K562 (cell line): ENCODE data around the gene SETD5. TPM values are rescaled to one million over a fixed set of nuclear protein-coding genes. Genes with fewer than 3 reads are reported as not detected.
A peak's percentile ranks its signal among the peaks of the same experiment; 100 is the strongest.

Experiments used
- ATAC-seq: fragments of 200-7000 bp; cut with Tn5 transposase; 3 replicates; pipeline ENCODE4 v1.9.1; 2020; ENCODE audit warnings: moderate library complexity
- BruUV-seq: library from RNA; stranded (reverse); fragments of 400-500 nt; replicated peaks from 2 replicates; lab custom pipeline; 2021; lab: Mats Ljungman, UMichigan
- CTCF ChIA-PET: fragments of 300-600 bp; formaldehyde crosslinking; extraction: SDS; loops from one replicate; lab custom pipeline; 2021; ENCODE audit warnings: low intra/inter-chr PET ratio; lab: Yijun Ruan, JAX
- POLR2A ChIA-PET: fragments of 300-600, 350-650 bp; sonication (Branson Sonifier 250); formaldehyde crosslinking; extraction: SDS; loops from one replicate; lab custom pipeline; 2021; ENCODE audit warnings: antibody characterized with exemption, inconsistent platforms; lab: Yijun Ruan, JAX
- DNase-seq, 4 experiments: peaks; one replicate each; pipeline versions ENCODE4 v3.0.0 to v3.0.0-alpha.2; 2011 to 2018; ENCODE audit warnings: low spot score in 3 of 4, mixed read lengths in 3 of 4; ENCODE audit errors: extremely low read depth in 1 of 4
- FAIRE-seq: peaks from 2 replicates; lab custom pipeline; 2011; peaks lifted over from hg19 to GRCh38; lab: Jason Lieb, UNC
- H2AFZ ChIP-seq: 2 replicates; pipeline ENCODE4 v1.6.0; 2011; ENCODE audit warnings: low read depth, low read length, control low read depth, inconsistent platforms
- H3K27ac ChIP-seq: fragments of 200-600 bp; 3 replicates; pipeline ENCODE4 v1.8.0; 2011; ENCODE audit warnings: low read depth, mild to moderate bottlenecking, control low read depth, inconsistent platforms, low read length, moderate library complexity, mixed read lengths; ENCODE audit errors: extremely low read depth
- H3K27me3 ChIP-seq, 2 experiments: fragments of 300-600 bp in 1 of 2; 2 replicates in 1 of 2; 3 replicates in 1 of 2; pipeline versions ENCODE4 v1.6.0 to v1.8.0; 2011; ENCODE audit warnings: inconsistent platforms in 2 of 2, low read length in 2 of 2, mild to moderate bottlenecking in 1 of 2, mixed read lengths in 1 of 2, moderate library complexity in 1 of 2; ENCODE audit not compliant: control insufficient read depth in 2 of 2, insufficient read depth in 2 of 2
- H3K36me3 ChIP-seq: fragments of 300-600 bp; 3 replicates; pipeline ENCODE4 v1.8.0; 2011; ENCODE audit warnings: mild to moderate bottlenecking, low read length, inconsistent platforms; ENCODE audit not compliant: control insufficient read depth, insufficient read depth
- H3K4me1 ChIP-seq, 2 experiments: fragments of 200-600 bp in 1 of 2; replicated peaks in 1 of 2; 2 replicates in 1 of 2; 3 replicates in 1 of 2; pipeline versions ENCODE4 v1.5.1 to v1.8.0; 2011; ENCODE audit warnings: inconsistent platforms in 2 of 2, low read length in 2 of 2, mild to moderate bottlenecking in 1 of 2, mixed read lengths in 1 of 2, moderate library complexity in 1 of 2; ENCODE audit not compliant: control insufficient read depth in 2 of 2, insufficient read depth in 2 of 2
- H3K4me2 ChIP-seq: 2 replicates; pipeline ENCODE4 v1.6.1; 2011; ENCODE audit warnings: low read length, control low read depth, inconsistent platforms, mixed read lengths; ENCODE audit not compliant: insufficient read depth
- H3K4me3 ChIP-seq: fragments of 200-600 bp; sonication (generic), shearing (Covaris generic); 2 replicates; pipeline ENCODE4 v1.5.1; 2016; ENCODE audit warnings: control low read depth, inconsistent platforms
- H3K79me2 ChIP-seq: fragments of 200-600 bp; 3 replicates; pipeline ENCODE4 v1.8.0; 2011; ENCODE audit warnings: low read length, inconsistent platforms; ENCODE audit not compliant: control insufficient read depth, insufficient read depth
- H3K9ac ChIP-seq, 2 experiments: 2 replicates each; pipeline versions ENCODE4 v1.6.0 to v1.6.1; 2011; ENCODE audit warnings: low read depth in 2 of 2, low read length in 2 of 2, control low read depth in 1 of 2, inconsistent platforms in 1 of 2, mild to moderate bottlenecking in 1 of 2, mixed read lengths in 1 of 2; ENCODE audit not compliant: insufficient read depth in 1 of 2
- H3K9me1 ChIP-seq: one replicate; pipeline ENCODE4 v1.6.0; 2011; ENCODE audit warnings: inconsistent platforms, mild to moderate bottlenecking, low read length, moderate library complexity; ENCODE audit not compliant: control insufficient read depth, insufficient read depth
- H3K9me3 ChIP-seq: replicated peaks from 2 replicates; pipeline ENCODE4 v1.5.1; 2011; ENCODE audit warnings: low read depth, low read length, inconsistent platforms; ENCODE audit not compliant: control insufficient read depth, insufficient read depth
- H4K20me1 ChIP-seq: replicated peaks from 2 replicates; pipeline ENCODE4 v1.6.1; 2011; ENCODE audit warnings: low read length, inconsistent platforms, mixed read lengths; ENCODE audit not compliant: control insufficient read depth, insufficient read depth
- ARID2 ChIP-seq: fragments of 450-650 bp; IDR thresholded peaks from 2 replicates; pipeline ENCODE4 v1.6.1; 2017; ENCODE audit warnings: antibody characterized with exemption, mild to moderate bottlenecking
- ATF3 ChIP-seq, 2 experiments: fragments of 450-650 bp in 1 of 2; sonication (generic) in 1 of 2; formaldehyde crosslinking in 1 of 2; IDR thresholded peaks in 1 of 2; conservative IDR thresholded peaks in 1 of 2; 2 replicates each; pipeline versions ENCODE4 v1.6.1 to v1.8.1; 2016 to 2023; ENCODE audit warnings: mild to moderate bottlenecking in 2 of 2, moderate library complexity in 2 of 2, inconsistent platforms in 1 of 2, missing genetic modification reagents in 1 of 2
- CTCF ChIP-seq, 3 experiments: IDR thresholded peaks in 2 of 3; conservative IDR thresholded peaks in 1 of 3; 2 replicates each; pipeline ENCODE4 v1.5.1; 2011 to 2012; ENCODE audit warnings: low read length in 3 of 3, mild to moderate bottlenecking in 3 of 3, control low read depth in 2 of 3, improper control_type of control experiment in 1 of 3, inconsistent platforms in 1 of 3, low read depth in 1 of 3, mixed read lengths in 1 of 3, moderate library complexity in 1 of 3; ENCODE audit not compliant: insufficient read depth in 2 of 3
- REST ChIP-seq, 2 experiments: fragments of 450-650 bp; formaldehyde crosslinking in 1 of 2; IDR thresholded peaks; 2 replicates each; pipeline versions ENCODE4 v1.4.0 to v1.6.1; 2014 to 2020; ENCODE audit warnings: mild to moderate bottlenecking in 2 of 2, borderline replicate concordance in 1 of 2, low read depth in 1 of 2
- ZNF347 ChIP-seq: fragments of 450-650 bp; formaldehyde crosslinking; IDR thresholded peaks from 2 replicates; pipeline ENCODE4 v1.4.0; 2020; ENCODE audit warnings: low read depth, mild to moderate bottlenecking, moderate library complexity
- ZNF512 ChIP-seq: IDR thresholded peaks from 2 replicates; pipeline ENCODE4 v1.6.1; 2016; ENCODE audit warnings: missing genetic modification characterization, missing compliant biosample characterization
- WGBS: fragments of 100-300 bp; shearing (Covaris generic); methylation state at CpG from one replicate; pipeline ENCODE4 v1.1.6; 2016; ENCODE audit warnings: low coverage, mixed read lengths; ENCODE audit not compliant: insufficient coverage; ENCODE audit errors: missing lambda C conversion rate; 5-methylcytosine and 5-hydroxymethylcytosine counted together
- in situ Hi-C: fragments of 300-500 bp; cut with MboI; formaldehyde crosslinking; loops from 4 replicates; pipeline ENCODE4 v1.15.0; 2018; ENCODE audit warnings: inconsistent platforms, mixed read lengths
- intact Hi-C: fragments of 100-400 bp; cut with micrococcal nuclease; formaldehyde crosslinking; loops from 2 replicates; pipeline ENCODE4 v1.14.2; 2022
- polyA plus RNA-seq, 8 experiments: library from polyadenylated mRNA; depleted of rRNA in 4 of 8; stranded (reverse) in 5 of 8; unstranded in 3 of 8; fragments of >200 nt; fragmentation: Nextera tagmentation in 2 of 8; fragmentation: Illumina TruSeq in 1 of 8; extraction: Ambion mirVana in 2 of 8; extraction: Trizol in 1 of 8; gene quantifications; 2 replicates each; pipeline versions ENCODE4 v1.2.1 to v1.2.3, GENCODE V29; 2011 to 2014; ENCODE audit warnings: inconsistent platforms in 1 of 8, missing spikeins in 1 of 8
- total RNA-seq, 7 experiments: library from RNA; depleted of rRNA in 6 of 7; stranded (reverse); fragments of >200 nt in 6 of 7; fragmentation: Illumina TruSeq in 2 of 7; extraction: Trizol in 2 of 7; gene quantifications; 2 replicates each; pipeline versions ENCODE4 v1.2.1 to v1.2.3, GENCODE V29; 2011 to 2021; ENCODE audit warnings: low replicate concordance in 1 of 7

SETD5 gene
- total and polyA plus RNA-seq, 9 of the 15 experiments (the other 6 are each of a cell fraction or from before 2014, with no cell fraction given) = 20.8 to 135 (median 87.2) TPM

DNA sequence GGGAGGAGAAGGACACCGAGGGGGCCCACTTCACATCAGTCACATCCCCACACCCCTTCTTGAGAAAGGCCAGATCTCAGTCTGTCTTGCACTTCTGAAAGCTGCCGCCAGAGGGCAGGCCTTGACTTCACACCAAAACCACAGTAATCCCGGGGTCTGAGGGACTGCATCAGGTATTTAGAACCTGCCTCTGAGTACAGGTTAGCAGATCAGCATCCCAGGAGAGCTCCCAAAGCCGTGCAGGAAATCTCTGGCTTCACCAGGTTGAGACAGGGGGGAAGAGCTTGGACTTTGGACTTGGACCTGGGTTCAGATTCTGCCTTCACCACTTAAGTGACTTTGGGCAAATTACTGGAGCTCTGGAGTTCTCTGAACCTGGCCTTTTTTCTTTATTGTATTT lies 105.9 kb downstream of the SETD5 start:
- H3K9me3 ChIP-seq = no peaks in the 10 kb centered on the region
- peaks cover 20 to 47% of the 10 kb centered on the region in 2 experiments; a peak in 4 of 5 replicates for H3K27me3 ChIP-seq
- intact Hi-C loops = loop anchor here (1.0 to 10.0 kb wide), 5 partner anchors 144 to 292 kb away; partner anchors contain the start of genes ARPC4, MTMR14 and TADA3
- H2AFZ ChIP-seq = no peak overlapping the region
- H3K4me3 ChIP-seq = no peak overlapping the region
- H3K9ac ChIP-seq = no peak overlapping the region
- DNase-seq (peak; percentile 82 to 90 (median 84)), FAIRE-seq (peak; percentile 98), ATAC-seq (peak; percentile 77)
- in situ Hi-C loops = loop anchor here (10.0 to 25.0 kb wide), 2 partner anchors 222 to 809 kb away; partner anchors contain the start of gene SEC13
- no peaks in the 10 kb centered on the region for H3K9me1 ChIP-seq
- ChIA-PET CTCF (interaction anchor here (0.5 to 0.9 kb wide), 3 partner anchors 150 to 1236 kb away, joined by 3 read pairs; no protein-coding TSS in a partner anchor), POLR2A (interaction anchor here (0.6 to 1.8 kb wide), 6 partner anchors 9 to 528 kb away, joined by 3 to 7 read pairs (median 4); no protein-coding TSS in a partner anchor)
- peaks cover 15% of the 10 kb centered on the region for H4K20me1 ChIP-seq
- no peaks in the 10 kb centered on the region for H3K79me2 ChIP-seq
- no peak overlapping the region for H3K4me2 ChIP-seq
- H3K27ac ChIP-seq = no peak overlapping the region
- WGBS = 2% methylated on average over 4 of the region's 4 CpGs
- BruUV-seq = no TSS peak
- H3K4me1 ChIP-seq = peaks cover 0 to 8% of the 10 kb centered on the region in 2 experiments; a peak in 3 of 5 replicates
- no peaks in the 10 kb centered on the region for H3K36me3 ChIP-seq
- no peak for TF ChIP-seq ZNF347 (CRISPR knock-in tag)
- peak; percentile 88 to 98 (median 97) for TF ChIP-seq CTCF (IDR thresholded peaks at IDR 0.05 in 2 of 3, conservative IDR thresholded peaks at IDR 0.05 in 1 of 3; ENCODE audit: insufficient read depth in 2 of 3, low read depth in 1 of 3, low read length in 3 of 3)
- TF ChIP-seq ZNF512 = no peak
- peak; percentile 89 for TF ChIP-seq REST (IDR thresholded peaks at IDR 0.05; ENCODE audit: borderline replicate concordance)
- no peak for TF ChIP-seq REST (CRISPR knock-in tag; IDR thresholded peaks at IDR 0.05; ENCODE audit: low read depth)
- no peak for TF ChIP-seq ATF3 (IDR thresholded peaks at IDR 0.05)
- TF ChIP-seq ATF3 (CRISPR knock-in tag; conservative IDR thresholded peaks at IDR 0.05) = 0 out of 2 replicates have a peak, but pooled peaks have one; percentile 27
- TF ChIP-seq ARID2 = peak; percentile 61; the same call in 1 of the 2 replicates
